WTC11 (cell line): ENCODE measurements around the gene SLC38A10. TPM values are rescaled to one million over a fixed set of nuclear protein-coding genes. Genes with fewer than 3 reads are reported as not detected.

Experiments used
- ATAC-seq: fragments of 200-7000 bp; cut with Tn5 transposase; 2 replicates; pipeline ENCODE4 v1.10.0; 2021; ENCODE audit warnings: mild to moderate bottlenecking, moderate library complexity
- CTCF ChIA-PET: fragments of 300-600 bp; sonication (Branson Sonifier 250); formaldehyde crosslinking; loops from one replicate; lab custom pipeline; 2021; ENCODE audit warnings: antibody characterized with exemption; lab: Charles Lee
- POLR2A ChIA-PET: fragments of 350-600 bp; sonication (Branson Sonifier 250); formaldehyde crosslinking; loops from one replicate; lab custom pipeline; 2021; ENCODE audit warnings: antibody characterized with exemption; lab: Charles Lee
- DNase-seq: peaks from one replicate; pipeline ENCODE4 v3.0.0; 2021; ENCODE audit warnings: low spot score
- H3K27ac Mint-ChIP-seq: 2 replicates; pipeline ENCODE4 v1.8.0; 2021; ENCODE audit warnings: mixed read lengths
- H3K27me3 Mint-ChIP-seq: 2 replicates; pipeline ENCODE4 v1.8.0; 2021; ENCODE audit warnings: low read depth, mild to moderate bottlenecking, moderate library complexity, mixed read lengths
- H3K36me3 Mint-ChIP-seq: 2 replicates; pipeline ENCODE4 v1.8.0; 2021; ENCODE audit warnings: mixed read lengths
- H3K4me1 Mint-ChIP-seq: 2 replicates; pipeline ENCODE4 v1.8.0; 2022; ENCODE audit warnings: mixed read lengths
- H3K4me3 Mint-ChIP-seq: 2 replicates; pipeline ENCODE4 v1.8.0; 2021; ENCODE audit warnings: mild to moderate bottlenecking, moderate library complexity, mixed read lengths
- H3K9me3 Mint-ChIP-seq: 2 replicates; pipeline ENCODE4 v1.8.0; 2021; ENCODE audit warnings: mixed read lengths
- GRHL2 ChIP-seq: fragments of 250-450 bp; sonication (Bioruptor Pico); IDR thresholded peaks from 2 replicates; pipeline ENCODE4 v1.8.0; 2022; ENCODE audit warnings: mild to moderate bottlenecking, moderate library complexity; ENCODE audit not compliant: insufficient replicate concordance, severe bottlenecking
- GTF2I ChIP-seq: fragments of 250-450 bp; sonication (Bioruptor Pico); conservative IDR thresholded peaks from 2 replicates; pipeline ENCODE4 v1.4.0; 2021; ENCODE audit warnings: mild to moderate bottlenecking
- HMGA2 ChIP-seq: fragments of 250-450 bp; sonication (Bioruptor Pico); IDR thresholded peaks from 2 replicates; pipeline ENCODE4 v1.4.0; 2021; ENCODE audit warnings: mild to moderate bottlenecking, moderate library complexity
- JAZF1 ChIP-seq: fragments of 250-450 bp; sonication (Bioruptor Pico); IDR thresholded peaks from 2 replicates; pipeline ENCODE4 v1.9.0; 2021; ENCODE audit warnings: moderate library complexity, mild to moderate bottlenecking, inconsistent platforms
- KAT7 ChIP-seq: sonication (generic); formaldehyde crosslinking; IDR thresholded peaks from 2 replicates; pipeline ENCODE4 v1.8.1; 2023; ENCODE audit warnings: missing genetic modification reagents, mild to moderate bottlenecking, borderline replicate concordance
- MYBL2 ChIP-seq: sonication (generic); formaldehyde crosslinking; IDR thresholded peaks from 2 replicates; pipeline ENCODE4 v1.8.1; 2023; ENCODE audit warnings: mild to moderate bottlenecking, moderate library complexity, missing genetic modification reagents
- NFE2L1 ChIP-seq: sonication (generic); formaldehyde crosslinking; IDR thresholded peaks from 2 replicates; pipeline ENCODE4 v1.8.1; 2023; ENCODE audit warnings: missing genetic modification reagents
- NFYB ChIP-seq: sonication (generic); formaldehyde crosslinking; conservative IDR thresholded peaks from 2 replicates; pipeline ENCODE4 v1.8.0; 2022; ENCODE audit warnings: low read depth, missing genetic modification reagents
- NR3C1 ChIP-seq: sonication (generic); formaldehyde crosslinking; conservative IDR thresholded peaks from 2 replicates; pipeline ENCODE4 v1.8.1; 2023; ENCODE audit warnings: low read depth, mild to moderate bottlenecking, missing genetic modification reagents
- SOX15 ChIP-seq: fragments of 250-450 bp; sonication (Bioruptor Pico); IDR thresholded peaks from 2 replicates; pipeline ENCODE4 v1.9.0; 2021; ENCODE audit warnings: mild to moderate bottlenecking
- TEAD4 ChIP-seq: sonication (generic); formaldehyde crosslinking; IDR thresholded peaks from 2 replicates; pipeline ENCODE4 v1.8.0; 2022; ENCODE audit warnings: mild to moderate bottlenecking, missing genetic modification reagents
- ZNF121 ChIP-seq: sonication (generic); formaldehyde crosslinking; IDR thresholded peaks from 2 replicates; pipeline ENCODE4 v1.8.0; 2023; ENCODE audit warnings: missing genetic modification reagents
- ZNF138 ChIP-seq: sonication (generic); formaldehyde crosslinking; conservative IDR thresholded peaks from 2 replicates; pipeline ENCODE4 v1.8.1; 2022; ENCODE audit warnings: mild to moderate bottlenecking, moderate library complexity, missing genetic modification reagents
- ZNF219 ChIP-seq: sonication (generic); formaldehyde crosslinking; IDR thresholded peaks from 2 replicates; pipeline ENCODE4 v1.8.0; 2023; ENCODE audit warnings: missing genetic modification reagents, mild to moderate bottlenecking, borderline replicate concordance
- total RNA-seq: library from RNA; stranded (reverse); gene quantifications from 3 replicates; pipeline ENCODE4 v1.2.3, GENCODE V29; 2021
- TF ChIP-seq, protein P1 (sequence below): fragments of 250-450 bp; sonication (Bioruptor Pico); IDR thresholded peaks from 2 replicates; pipeline ENCODE4 v1.9.0; 2021; ENCODE audit warnings: moderate library complexity, mild to moderate bottlenecking, inconsistent platforms, borderline replicate concordance
- TF ChIP-seq, protein P2 (sequence below): sonication (generic); formaldehyde crosslinking; conservative IDR thresholded peaks from 2 replicates; pipeline ENCODE4 v1.8.1; 2023; ENCODE audit warnings: mild to moderate bottlenecking, low read depth, missing genetic modification reagents, moderate library complexity
- TF ChIP-seq, protein P3 (sequence below): sonication (generic); formaldehyde crosslinking; IDR thresholded peaks from 2 replicates; pipeline ENCODE4 v1.8.0; 2022; ENCODE audit warnings: missing genetic modification reagents
- TF ChIP-seq, protein P4 (sequence below): sonication (generic); formaldehyde crosslinking; IDR thresholded peaks from 2 replicates; pipeline ENCODE4 v1.8.1; 2022; ENCODE audit warnings: mild to moderate bottlenecking, missing genetic modification reagents, moderate library complexity, borderline replicate concordance
- TF ChIP-seq, protein P5 (sequence below): sonication (generic); formaldehyde crosslinking; IDR thresholded peaks from 2 replicates; pipeline ENCODE4 v1.8.0; 2023; ENCODE audit warnings: missing genetic modification reagents
- TF ChIP-seq, protein P6 (sequence below): sonication (generic); formaldehyde crosslinking; conservative IDR thresholded peaks from 2 replicates; pipeline ENCODE4 v1.8.1; 2022; ENCODE audit warnings: mild to moderate bottlenecking, missing genetic modification reagents

The SLC38A10 gene
- total RNA-seq, 1 experiment from 2014 or later = 47.0 TPM

DNA sequence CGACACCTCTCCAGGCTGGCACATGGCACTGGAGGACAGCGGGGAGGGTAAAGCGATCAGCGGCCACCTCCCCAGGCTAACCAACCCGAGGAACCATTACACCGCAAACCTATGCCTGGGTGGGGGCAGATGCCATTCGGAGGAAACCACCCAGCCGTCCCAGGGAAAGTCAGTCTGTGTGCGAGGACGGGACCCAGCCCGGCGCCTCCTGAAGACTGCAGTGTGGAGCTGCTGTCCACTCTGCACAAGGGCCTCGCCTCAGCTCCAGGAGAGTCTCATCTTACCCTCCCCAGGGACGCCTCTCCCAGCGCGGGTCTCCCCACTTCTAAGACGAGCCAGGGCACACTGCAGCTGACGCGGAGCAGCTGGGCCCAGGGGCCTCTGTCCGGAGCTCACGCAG, 8.0 kb downstream of the SLC38A10 start (continued):
- no peak for TF ChIP-seq SOX15 (CRISPR knock-in tag)
- no peak for TF ChIP-seq HMGA2 (CRISPR knock-in tag)
- no peak for TF ChIP-seq KAT7 (CRISPR knock-in tag)
- TF ChIP-seq TEAD4 = no peak
- no peak for TF ChIP-seq NFE2L1 (CRISPR knock-in tag)
- TF ChIP-seq, protein P1, sequence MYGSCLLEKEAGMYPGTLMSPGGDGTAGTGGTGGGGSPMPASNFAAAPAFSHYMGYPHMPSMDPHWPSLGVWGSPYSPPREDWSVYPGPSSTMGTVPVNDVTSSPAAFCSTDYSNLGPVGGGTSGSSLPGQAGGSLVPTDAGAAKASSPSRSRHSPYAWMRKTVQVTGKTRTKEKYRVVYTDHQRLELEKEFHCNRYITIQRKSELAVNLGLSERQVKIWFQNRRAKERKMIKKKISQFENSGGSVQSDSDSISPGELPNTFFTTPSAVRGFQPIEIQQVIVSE = no peak
- no peak for TF ChIP-seq NR3C1 (CRISPR knock-in tag)
- TF ChIP-seq MYBL2 = no peak
- TF ChIP-seq, protein P2, sequence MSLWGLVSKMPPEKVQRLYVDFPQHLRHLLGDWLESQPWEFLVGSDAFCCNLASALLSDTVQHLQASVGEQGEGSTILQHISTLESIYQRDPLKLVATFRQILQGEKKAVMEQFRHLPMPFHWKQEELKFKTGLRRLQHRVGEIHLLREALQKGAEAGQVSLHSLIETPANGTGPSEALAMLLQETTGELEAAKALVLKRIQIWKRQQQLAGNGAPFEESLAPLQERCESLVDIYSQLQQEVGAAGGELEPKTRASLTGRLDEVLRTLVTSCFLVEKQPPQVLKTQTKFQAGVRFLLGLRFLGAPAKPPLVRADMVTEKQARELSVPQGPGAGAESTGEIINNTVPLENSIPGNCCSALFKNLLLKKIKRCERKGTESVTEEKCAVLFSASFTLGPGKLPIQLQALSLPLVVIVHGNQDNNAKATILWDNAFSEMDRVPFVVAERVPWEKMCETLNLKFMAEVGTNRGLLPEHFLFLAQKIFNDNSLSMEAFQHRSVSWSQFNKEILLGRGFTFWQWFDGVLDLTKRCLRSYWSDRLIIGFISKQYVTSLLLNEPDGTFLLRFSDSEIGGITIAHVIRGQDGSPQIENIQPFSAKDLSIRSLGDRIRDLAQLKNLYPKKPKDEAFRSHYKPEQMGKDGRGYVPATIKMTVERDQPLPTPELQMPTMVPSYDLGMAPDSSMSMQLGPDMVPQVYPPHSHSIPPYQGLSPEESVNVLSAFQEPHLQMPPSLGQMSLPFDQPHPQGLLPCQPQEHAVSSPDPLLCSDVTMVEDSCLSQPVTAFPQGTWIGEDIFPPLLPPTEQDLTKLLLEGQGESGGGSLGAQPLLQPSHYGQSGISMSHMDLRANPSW (CRISPR knock-in tag) = no peak

DNA sequence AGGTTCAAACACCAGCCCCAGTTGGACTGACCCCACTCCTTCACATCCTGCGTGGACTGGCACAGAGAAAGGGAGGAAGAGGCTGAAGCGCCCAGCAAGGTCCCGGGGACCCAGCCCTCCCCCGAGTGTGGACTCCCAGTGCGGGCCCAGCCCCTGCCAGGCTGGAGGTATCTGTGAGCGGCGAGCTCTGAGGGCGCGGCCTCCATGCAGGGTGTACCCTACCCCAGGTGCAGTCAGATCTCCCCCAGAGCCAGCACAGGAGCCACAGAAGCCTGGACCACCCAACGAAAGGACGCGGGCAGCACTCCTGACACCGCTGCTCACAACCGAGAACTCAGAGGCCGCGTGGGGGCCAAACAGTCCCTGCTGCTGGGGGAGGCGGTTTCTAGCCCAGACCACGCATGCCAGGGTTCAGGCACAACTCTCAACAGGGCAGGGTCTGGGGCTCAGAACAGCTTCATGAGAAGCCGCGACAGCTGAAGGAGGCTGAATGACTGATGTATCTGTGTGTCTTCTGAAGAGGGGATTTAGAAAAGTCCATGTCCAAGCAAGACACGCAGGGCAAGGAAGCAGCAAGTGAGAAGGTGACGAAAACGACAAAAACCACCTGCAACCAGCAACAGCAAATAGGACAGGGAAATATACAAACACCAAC, 8.5 kb downstream of the SLC38A10 start:
- ChIA-PET POLR2A (no interaction called here), CTCF (interaction anchor here (0.6 to 1.6 kb wide), 4 partner anchors 9 to 232 kb away, joined by 3 to 7 read pairs (median 4); partner anchors contain the start of gene SLC38A10)
- H3K36me3 Mint-ChIP-seq = peaks cover 7% of the 10 kb centered on the region; the same call in 1 of the 2 replicates
- ATAC-seq = no peak
- TF ChIP-seq, protein P3, sequence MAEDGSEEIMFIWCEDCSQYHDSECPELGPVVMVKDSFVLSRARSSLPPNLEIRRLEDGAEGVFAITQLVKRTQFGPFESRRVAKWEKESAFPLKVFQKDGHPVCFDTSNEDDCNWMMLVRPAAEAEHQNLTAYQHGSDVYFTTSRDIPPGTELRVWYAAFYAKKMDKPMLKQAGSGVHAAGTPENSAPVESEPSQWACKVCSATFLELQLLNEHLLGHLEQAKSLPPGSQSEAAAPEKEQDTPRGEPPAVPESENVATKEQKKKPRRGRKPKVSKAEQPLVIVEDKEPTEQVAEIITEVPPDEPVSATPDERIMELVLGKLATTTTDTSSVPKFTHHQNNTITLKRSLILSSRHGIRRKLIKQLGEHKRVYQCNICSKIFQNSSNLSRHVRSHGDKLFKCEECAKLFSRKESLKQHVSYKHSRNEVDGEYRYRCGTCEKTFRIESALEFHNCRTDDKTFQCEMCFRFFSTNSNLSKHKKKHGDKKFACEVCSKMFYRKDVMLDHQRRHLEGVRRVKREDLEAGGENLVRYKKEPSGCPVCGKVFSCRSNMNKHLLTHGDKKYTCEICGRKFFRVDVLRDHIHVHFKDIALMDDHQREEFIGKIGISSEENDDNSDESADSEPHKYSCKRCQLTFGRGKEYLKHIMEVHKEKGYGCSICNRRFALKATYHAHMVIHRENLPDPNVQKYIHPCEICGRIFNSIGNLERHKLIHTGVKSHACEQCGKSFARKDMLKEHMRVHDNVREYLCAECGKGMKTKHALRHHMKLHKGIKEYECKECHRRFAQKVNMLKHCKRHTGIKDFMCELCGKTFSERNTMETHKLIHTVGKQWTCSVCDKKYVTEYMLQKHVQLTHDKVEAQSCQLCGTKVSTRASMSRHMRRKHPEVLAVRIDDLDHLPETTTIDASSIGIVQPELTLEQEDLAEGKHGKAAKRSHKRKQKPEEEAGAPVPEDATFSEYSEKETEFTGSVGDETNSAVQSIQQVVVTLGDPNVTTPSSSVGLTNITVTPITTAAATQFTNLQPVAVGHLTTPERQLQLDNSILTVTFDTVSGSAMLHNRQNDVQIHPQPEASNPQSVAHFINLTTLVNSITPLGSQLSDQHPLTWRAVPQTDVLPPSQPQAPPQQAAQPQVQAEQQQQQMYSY (CRISPR knock-in tag) = no peak
- TF ChIP-seq ZNF121 (CRISPR knock-in tag) (no peak), NFYB (CRISPR knock-in tag) (no peak), ZNF138 (no peak), ZNF219 (no peak), GTF2I (no peak), JAZF1 (no peak), GRHL2 (no peak)
- TF ChIP-seq, protein P4, sequence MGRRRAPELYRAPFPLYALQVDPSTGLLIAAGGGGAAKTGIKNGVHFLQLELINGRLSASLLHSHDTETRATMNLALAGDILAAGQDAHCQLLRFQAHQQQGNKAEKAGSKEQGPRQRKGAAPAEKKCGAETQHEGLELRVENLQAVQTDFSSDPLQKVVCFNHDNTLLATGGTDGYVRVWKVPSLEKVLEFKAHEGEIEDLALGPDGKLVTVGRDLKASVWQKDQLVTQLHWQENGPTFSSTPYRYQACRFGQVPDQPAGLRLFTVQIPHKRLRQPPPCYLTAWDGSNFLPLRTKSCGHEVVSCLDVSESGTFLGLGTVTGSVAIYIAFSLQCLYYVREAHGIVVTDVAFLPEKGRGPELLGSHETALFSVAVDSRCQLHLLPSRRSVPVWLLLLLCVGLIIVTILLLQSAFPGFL = no peak
- TF ChIP-seq, protein P5, sequence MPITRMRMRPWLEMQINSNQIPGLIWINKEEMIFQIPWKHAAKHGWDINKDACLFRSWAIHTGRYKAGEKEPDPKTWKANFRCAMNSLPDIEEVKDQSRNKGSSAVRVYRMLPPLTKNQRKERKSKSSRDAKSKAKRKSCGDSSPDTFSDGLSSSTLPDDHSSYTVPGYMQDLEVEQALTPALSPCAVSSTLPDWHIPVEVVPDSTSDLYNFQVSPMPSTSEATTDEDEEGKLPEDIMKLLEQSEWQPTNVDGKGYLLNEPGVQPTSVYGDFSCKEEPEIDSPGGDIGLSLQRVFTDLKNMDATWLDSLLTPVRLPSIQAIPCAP (CRISPR knock-in tag) = no peak
- TF ChIP-seq, protein P6, sequence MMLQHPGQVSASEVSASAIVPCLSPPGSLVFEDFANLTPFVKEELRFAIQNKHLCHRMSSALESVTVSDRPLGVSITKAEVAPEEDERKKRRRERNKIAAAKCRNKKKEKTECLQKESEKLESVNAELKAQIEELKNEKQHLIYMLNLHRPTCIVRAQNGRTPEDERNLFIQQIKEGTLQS (CRISPR knock-in tag) = no peak
- H3K4me1 Mint-ChIP-seq = 0 out of 2 replicates have a peak, but pooled peaks cover 5% of the 10 kb centered on the region
- no peak overlapping the region for H3K4me3 Mint-ChIP-seq
- no peak for DNase-seq
- no peaks in the 10 kb centered on the region for H3K27me3 Mint-ChIP-seq
- H3K27ac Mint-ChIP-seq = peak overlapping the region; percentile 76; the same call in 1 of the 2 replicates
- no peaks in the 10 kb centered on the region for H3K9me3 Mint-ChIP-seq
